Measurements from ENCODE around the gene SIRPB1. TPM values are rescaled to one million over a fixed set of nuclear protein-coding genes. Genes with fewer than 3 reads are reported as not detected.
"Not testable (repeated sequence)": the region's sequence is repeated elsewhere in the genome, so short reads cannot be mapped to it uniquely, and the experiment has no call there.

SIRPB1 gene
- total RNA-seq, 2 donors from 2014 or later: 0.42 to 0.66 TPM

GRCh38 chr20:1648101-1648500 lies 28.3 kb upstream of the SIRPB1 start:
- no peaks in the 10 kb centered on the region for H3K4me1 Mint-ChIP-seq
- no peak for DNase-seq
- WGBS, 2 experiments (ENCODE audit: insufficient coverage in 1 of 2, insufficient read length in 1 of 2): 80 to 100% methylated on average over 2 to 5 of the region's 5 CpGs

GRCh38 chr20:1646975-1647431 lies 27.2 kb upstream of the SIRPB1 start:
- no peaks in the 10 kb centered on the region for H3K9me3 Mint-ChIP-seq
- WGBS, 2 experiments (ENCODE audit: insufficient coverage in 1 of 2, insufficient read length in 1 of 2): 85 to 93% methylated on average over 2 to 3 of the region's 3 CpGs

More at GRCh38 chr20:1648101-1648500, 28.3 kb upstream of the SIRPB1 start:
- H3K9ac ChIP-seq (ENCODE audit: extremely low read depth, low read length, poor library complexity, severe bottlenecking): no peak overlapping the region
- H3K36me3 Mint-ChIP-seq (ENCODE audit: low read depth): no peaks in the 10 kb centered on the region
- H3K27ac ChIP-seq (ENCODE audit: low read depth, low read length): no peak overlapping the region
- H3K9me3 ChIP-seq (ENCODE audit: control insufficient read depth, low read length): no peaks in the 10 kb centered on the region
- H3K4me1 ChIP-seq (ENCODE audit: control insufficient read depth, insufficient read depth, low read length): no peaks in the 10 kb centered on the region
- H3K27me3 Mint-ChIP-seq (ENCODE audit: insufficient read depth): no peaks in the 10 kb centered on the region
- no peaks in the 10 kb centered on the region for H3K27me3 ChIP-seq (ENCODE audit: control insufficient read depth, insufficient read depth, low read length, poor library complexity, severe bottlenecking)
- TF ChIP-seq, protein P1, sequence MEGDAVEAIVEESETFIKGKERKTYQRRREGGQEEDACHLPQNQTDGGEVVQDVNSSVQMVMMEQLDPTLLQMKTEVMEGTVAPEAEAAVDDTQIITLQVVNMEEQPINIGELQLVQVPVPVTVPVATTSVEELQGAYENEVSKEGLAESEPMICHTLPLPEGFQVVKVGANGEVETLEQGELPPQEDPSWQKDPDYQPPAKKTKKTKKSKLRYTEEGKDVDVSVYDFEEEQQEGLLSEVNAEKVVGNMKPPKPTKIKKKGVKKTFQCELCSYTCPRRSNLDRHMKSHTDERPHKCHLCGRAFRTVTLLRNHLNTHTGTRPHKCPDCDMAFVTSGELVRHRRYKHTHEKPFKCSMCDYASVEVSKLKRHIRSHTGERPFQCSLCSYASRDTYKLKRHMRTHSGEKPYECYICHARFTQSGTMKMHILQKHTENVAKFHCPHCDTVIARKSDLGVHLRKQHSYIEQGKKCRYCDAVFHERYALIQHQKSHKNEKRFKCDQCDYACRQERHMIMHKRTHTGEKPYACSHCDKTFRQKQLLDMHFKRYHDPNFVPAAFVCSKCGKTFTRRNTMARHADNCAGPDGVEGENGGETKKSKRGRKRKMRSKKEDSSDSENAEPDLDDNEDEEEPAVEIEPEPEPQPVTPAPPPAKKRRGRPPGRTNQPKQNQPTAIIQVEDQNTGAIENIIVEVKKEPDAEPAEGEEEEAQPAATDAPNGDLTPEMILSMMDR (conservative IDR thresholded peaks at IDR 0.05): no peak
- no peak overlapping the region for H3K4me3 Mint-ChIP-seq
- no peak overlapping the region for H3K27ac Mint-ChIP-seq
- no peaks in the 10 kb centered on the region for H3K36me3 ChIP-seq (ENCODE audit: control insufficient read depth, insufficient read depth, low read length)
- no peaks in the 10 kb centered on the region for H3K9me3 Mint-ChIP-seq
- no peak overlapping the region for H3K4me3 ChIP-seq (ENCODE audit: low read length)

GRCh38 chr20:1644101-1644962 lies 24.5 kb upstream of the SIRPB1 start:
- Histone ChIP-seq H3K27ac (ENCODE audit: low read depth, low read length) (no peak overlapping the region), H3K9me3 (ENCODE audit: control insufficient read depth, low read length) (no peaks in the 10 kb centered on the region), H3K4me3 (ENCODE audit: low read length) (no peak overlapping the region), H3K4me1 (ENCODE audit: control insufficient read depth, insufficient read depth, low read length) (no peaks in the 10 kb centered on the region), H3K36me3 (ENCODE audit: control insufficient read depth, insufficient read depth, low read length) (no peaks in the 10 kb centered on the region), H3K27me3 (ENCODE audit: control insufficient read depth, insufficient read depth, low read length, poor library complexity, severe bottlenecking) (no peaks in the 10 kb centered on the region), H3K9ac (ENCODE audit: extremely low read depth, low read length, poor library complexity, severe bottlenecking) (no peak overlapping the region)
- TF ChIP-seq, protein P1 (conservative IDR thresholded peaks at IDR 0.05): no peak
- Mint-ChIP-seq H3K4me3 (no peak overlapping the region), H3K9me3 (peaks cover 15% of the 10 kb centered on the region), H3K4me1 (no peaks in the 10 kb centered on the region), H3K27me3 (ENCODE audit: insufficient read depth) (peaks cover 7% of the 10 kb centered on the region), H3K36me3 (ENCODE audit: low read depth) (no peaks in the 10 kb centered on the region), H3K27ac (no peak overlapping the region)
- DNase-seq: no peak
- WGBS, 2 experiments (ENCODE audit: insufficient coverage in 1 of 2, insufficient read length in 1 of 2): 90 to 93% methylated on average over 6 to 8 of the region's 8 CpGs

More at GRCh38 chr20:1646975-1647431, 27.2 kb upstream of the SIRPB1 start:
- TF ChIP-seq, protein P1 (conservative IDR thresholded peaks at IDR 0.05): no peak
- no peak overlapping the region for H3K4me3 Mint-ChIP-seq
- H3K4me3 ChIP-seq (ENCODE audit: low read length): no peak overlapping the region
- no peaks in the 10 kb centered on the region for H3K27me3 Mint-ChIP-seq (ENCODE audit: insufficient read depth)
- no peaks in the 10 kb centered on the region for H3K27me3 ChIP-seq (ENCODE audit: control insufficient read depth, insufficient read depth, low read length, poor library complexity, severe bottlenecking)
- H3K36me3 ChIP-seq (ENCODE audit: control insufficient read depth, insufficient read depth, low read length): no peaks in the 10 kb centered on the region
- no peak for DNase-seq
- H3K9ac ChIP-seq (ENCODE audit: extremely low read depth, low read length, poor library complexity, severe bottlenecking): no peak overlapping the region
- no peaks in the 10 kb centered on the region for H3K4me1 ChIP-seq (ENCODE audit: control insufficient read depth, insufficient read depth, low read length)
- no peak overlapping the region for H3K27ac ChIP-seq (ENCODE audit: low read depth, low read length)
- no peaks in the 10 kb centered on the region for H3K36me3 Mint-ChIP-seq (ENCODE audit: low read depth)
- no peak overlapping the region for H3K27ac Mint-ChIP-seq
- H3K4me1 Mint-ChIP-seq: no peaks in the 10 kb centered on the region
- H3K9me3 ChIP-seq (ENCODE audit: control insufficient read depth, low read length): no peaks in the 10 kb centered on the region

GRCh38 chr20:1638643-1639042 lies 18.8 kb upstream of the SIRPB1 start:
- peaks cover 25% of the 10 kb centered on the region for H3K9me3 Mint-ChIP-seq
- not testable (repeated sequence) for H3K36me3 ChIP-seq (ENCODE audit: control insufficient read depth, insufficient read depth, low read length); H3K27me3 Mint-ChIP-seq (ENCODE audit: insufficient read depth); H3K4me3 ChIP-seq (ENCODE audit: low read length); H3K27ac ChIP-seq (ENCODE audit: low read depth, low read length); DNase-seq; H3K27ac Mint-ChIP-seq; H3K9me3 ChIP-seq (ENCODE audit: control insufficient read depth, low read length); H3K4me3 Mint-ChIP-seq; H3K36me3 Mint-ChIP-seq (ENCODE audit: low read depth); H3K27me3 ChIP-seq (ENCODE audit: control insufficient read depth, insufficient read depth, low read length, poor library complexity, severe bottlenecking); H3K9ac ChIP-seq (ENCODE audit: extremely low read depth, low read length, poor library complexity, severe bottlenecking); H3K4me1 ChIP-seq (ENCODE audit: control insufficient read depth, insufficient read depth, low read length); H3K4me1 Mint-ChIP-seq
- WGBS, 2 experiments (ENCODE audit: insufficient coverage in 1 of 2, insufficient read length in 1 of 2): 84 to 86% methylated on average over 1 to 2 of the region's 2 CpGs

Measured in endodermal cell (in vitro differentiated cells).